Measurements from ENCODE around the gene KDM3B. TPM values are rescaled to one million over a fixed set of nuclear protein-coding genes. Genes with fewer than 3 reads are reported as not detected.

KDM3B gene
- total and polyA plus RNA-seq, 9 of the 15 experiments (the other 6 are each of a cell fraction or from before 2014, with no cell fraction given) = 13.8 to 62.8 (median 41.9) TPM

DNA sequence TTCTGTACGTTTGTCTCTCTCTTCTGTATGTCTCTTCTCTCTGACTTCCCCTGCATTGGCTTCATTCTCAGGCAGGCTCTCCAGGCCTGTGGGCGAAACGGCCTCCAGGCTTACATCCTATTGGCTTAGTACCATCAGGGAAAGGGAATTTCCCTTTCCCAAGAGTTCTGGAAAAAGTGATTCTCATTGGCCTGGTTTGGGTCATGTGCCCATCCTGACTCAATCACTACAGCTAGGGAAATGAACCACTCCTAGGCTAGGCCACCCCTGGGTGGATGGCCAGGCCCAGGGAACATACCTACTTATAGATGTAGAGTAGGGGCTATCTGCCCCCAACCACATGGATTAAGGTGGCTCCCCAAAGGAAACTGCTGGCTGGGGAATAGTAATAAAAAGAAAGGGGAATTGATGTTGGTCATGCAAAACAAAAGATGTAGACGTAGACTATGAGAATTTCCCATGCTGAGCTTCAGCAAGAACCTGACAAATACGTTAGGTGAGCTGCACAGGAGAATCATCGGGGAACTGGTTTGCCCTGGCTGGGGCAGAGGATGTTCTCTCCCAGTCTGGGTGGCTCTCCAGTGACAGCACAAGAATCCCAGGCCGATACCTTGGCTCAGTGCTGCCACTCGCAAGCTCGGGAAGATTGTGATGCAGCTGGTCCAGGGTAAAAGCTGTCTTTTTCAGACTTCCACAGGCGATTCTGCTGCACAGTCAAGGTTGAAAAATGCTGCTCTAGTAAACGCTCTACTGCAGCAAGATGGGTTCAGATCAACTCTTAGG lies 109.0 kb downstream of the KDM3B start:
- DNase-seq (ENCODE audit: extremely low read depth in 1 of 4, low spot score in 3 of 4) (no peak), ATAC-seq (no peak), FAIRE-seq (no peak)
- H3K4me1 ChIP-seq (replicated peaks in 1 of 2; ENCODE audit: control insufficient read depth in 2 of 2, insufficient read depth in 2 of 2, low read length in 2 of 2) = peaks cover 21 to 56% of the 10 kb centered on the region in 2 experiments
- no peaks in the 10 kb centered on the region for H3K9me3 ChIP-seq (replicated peaks; ENCODE audit: control insufficient read depth, insufficient read depth, low read depth, low read length)
- H3K27ac ChIP-seq (ENCODE audit: extremely low read depth, low read depth, low read length) = no peak overlapping the region
- H3K4me2 ChIP-seq (ENCODE audit: insufficient read depth, low read length) = no peak overlapping the region
- H4K20me1 ChIP-seq (replicated peaks; ENCODE audit: control insufficient read depth, insufficient read depth, low read length) = peaks cover 11% of the 10 kb centered on the region
- 71% methylated on average over 11 of the region's 11 CpGs for WGBS (ENCODE audit: insufficient coverage, low coverage, missing lambda C conversion rate)
- peak overlapping the region in 1 of 2 experiments; percentile 23; a peak in 1 of 4 replicates for H3K9ac ChIP-seq (ENCODE audit: insufficient read depth in 1 of 2, low read depth in 2 of 2, low read length in 2 of 2)
- TF ChIP-seq, protein P1, sequence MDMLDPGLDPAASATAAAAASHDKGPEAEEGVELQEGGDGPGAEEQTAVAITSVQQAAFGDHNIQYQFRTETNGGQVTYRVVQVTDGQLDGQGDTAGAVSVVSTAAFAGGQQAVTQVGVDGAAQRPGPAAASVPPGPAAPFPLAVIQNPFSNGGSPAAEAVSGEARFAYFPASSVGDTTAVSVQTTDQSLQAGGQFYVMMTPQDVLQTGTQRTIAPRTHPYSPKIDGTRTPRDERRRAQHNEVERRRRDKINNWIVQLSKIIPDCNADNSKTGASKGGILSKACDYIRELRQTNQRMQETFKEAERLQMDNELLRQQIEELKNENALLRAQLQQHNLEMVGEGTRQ (CRISPR knock-in tag; IDR thresholded peaks at IDR 0.05) = peak; percentile 44
- 0 out of 2 replicates have a peak, but pooled peaks have one; percentile 25 for TF ChIP-seq LCOR (CRISPR knock-in tag; IDR thresholded peaks at IDR 0.05)
- TF ChIP-seq CBX3 (IDR thresholded peaks at IDR 0.05; ENCODE audit: borderline replicate concordance in 1 of 2, low read length in 2 of 2) = no peak
- H3K79me2 ChIP-seq (ENCODE audit: control insufficient read depth, insufficient read depth, low read length) = peaks cover 12% of the 10 kb centered on the region
- H2AFZ ChIP-seq (ENCODE audit: low read depth, low read length) = peak overlapping the region; percentile 20; the same call in 1 of the 2 replicates
- ChIA-PET POLR2A (interaction anchor here (0.5 to 2.2 kb wide), 11 partner anchors 11 to 1187 kb away, joined by 3 to 9 read pairs (median 3); partner anchors contain the start of genes CXXC5 and ETF1), CTCF (ENCODE audit: low intra/inter-chr PET ratio) (no interaction called here)
- no peaks in the 10 kb centered on the region for H3K27me3 ChIP-seq (ENCODE audit: control insufficient read depth in 2 of 2, insufficient read depth in 2 of 2, low read length in 2 of 2)
- H3K4me3 ChIP-seq = no peak overlapping the region
- H3K36me3 ChIP-seq (ENCODE audit: control insufficient read depth, insufficient read depth, low read length) = peaks cover 9% of the 10 kb centered on the region; the same call in 2 of the 3 replicates
- intact Hi-C loops (cut with micrococcal nuclease) = no loop called here
- in situ Hi-C loops (cut with MboI) = loop anchor here (5.0 kb wide), 1 partner anchor 41 kb away; no protein-coding TSS in a partner anchor
- H3K9me1 ChIP-seq (ENCODE audit: control insufficient read depth, insufficient read depth, low read length) = peaks cover 7% of the 10 kb centered on the region
- no TSS peak for BruUV-seq (replicated peaks)
